SK-N-SH (cell line): ENCODE results near the gene SMYD3. TPM values are rescaled to one million over a fixed set of nuclear protein-coding genes. Genes with fewer than 3 reads are reported as not detected.

ENCODE experiments used
- CTCF ChIA-PET: fragments of 300-600, 350-600 bp; formaldehyde crosslinking; extraction: SDS; loops from one replicate; lab custom pipeline; 2021; lab: Yijun Ruan, JAX
- POLR2A ChIA-PET: fragments of 350-600 bp; sonication (Branson Sonifier 250); formaldehyde crosslinking; extraction: SDS; loops from one replicate; lab custom pipeline; 2020; ENCODE audit warnings: antibody characterized with exemption, inconsistent platforms; lab: Yijun Ruan, JAX
- DNase-seq: peaks from one replicate; pipeline ENCODE4 v3.0.0; 2012
- H2AFZ ChIP-seq: fragments of 200-600 bp; sonication (generic); 2 replicates; pipeline ENCODE4 v1.8.1; 2016; ENCODE audit warnings: antibody characterized with exemption, mild to moderate bottlenecking, low read depth
- H3F3A ChIP-seq: fragments of 200-600 bp; sonication (generic); replicated peaks from 2 replicates; pipeline ENCODE3; 2016; ENCODE audit warnings: antibody characterized with exemption, mild to moderate bottlenecking; ENCODE audit not compliant: insufficient read depth
- H3K27ac ChIP-seq, 2 experiments: fragments of 200-500 bp in 1 of 2; fragments of 200-600 bp in 1 of 2; sonication (Bioruptor generic) in 1 of 2; sonication (generic), shearing (Covaris generic) in 1 of 2; 2 replicates each; pipeline versions ENCODE4 v1.5.1 to v1.6.1; 2014 to 2016; ENCODE audit warnings: low read depth in 2 of 2, inconsistent platforms in 1 of 2, low read length in 1 of 2, mild to moderate bottlenecking in 1 of 2, mixed read lengths in 1 of 2
- H3K27me3 ChIP-seq: fragments of 200-600 bp; sonication (generic), shearing (Covaris generic); 2 replicates; pipeline ENCODE4 v1.6.1; 2016; ENCODE audit warnings: mixed run types; ENCODE audit not compliant: insufficient read depth
- H3K36me3 ChIP-seq, 2 experiments: fragments of 200-500 bp in 1 of 2; fragments of 200-600 bp in 1 of 2; sonication (Bioruptor generic) in 1 of 2; sonication (generic) in 1 of 2; replicated peaks in 1 of 2; 2 replicates each; pipeline versions ENCODE3 to v1.5.1; 2014 to 2016; ENCODE audit warnings: low read length in 1 of 2, mild to moderate bottlenecking in 1 of 2; ENCODE audit not compliant: insufficient read depth in 2 of 2, control insufficient read depth in 1 of 2
- H3K4me1 ChIP-seq, 2 experiments: fragments of 200-500 bp in 1 of 2; fragments of 200-600 bp in 1 of 2; sonication (Bioruptor generic) in 1 of 2; sonication (generic), shearing (Covaris generic) in 1 of 2; 2 replicates each; pipeline versions ENCODE4 v1.5.1 to v1.6.1; 2014 to 2016; ENCODE audit warnings: low read depth in 1 of 2, low read length in 1 of 2, mixed run types in 1 of 2; ENCODE audit not compliant: insufficient read depth in 2 of 2, control insufficient read depth in 1 of 2
- H3K4me2 ChIP-seq: fragments of 200-600 bp; sonication (generic), shearing (Covaris generic); 2 replicates; pipeline ENCODE4 v1.6.1; 2017; ENCODE audit warnings: mixed run types
- H3K4me3 ChIP-seq, 2 experiments: fragments of 200-500 bp in 1 of 2; fragments of 200-600 bp in 1 of 2; sonication (Bioruptor generic) in 1 of 2; sonication (generic), shearing (Covaris generic) in 1 of 2; 2 replicates each; pipeline versions ENCODE4 v1.5.1 to v1.8.1; 2014 to 2016; ENCODE audit warnings: low read depth in 2 of 2, inconsistent platforms in 1 of 2, low read length in 1 of 2, mild to moderate bottlenecking in 1 of 2, mixed read lengths in 1 of 2, moderate library complexity in 1 of 2
- H3K79me2 ChIP-seq: fragments of 200-600 bp; sonication (generic); 2 replicates; pipeline ENCODE4 v1.8.1; 2017; ENCODE audit warnings: mild to moderate bottlenecking; ENCODE audit not compliant: insufficient read depth
- H3K9ac ChIP-seq: fragments of 200-600 bp; sonication (generic); 2 replicates; pipeline ENCODE4 v1.6.1; 2017; ENCODE audit warnings: mixed run types
- H3K9me2 ChIP-seq: fragments of 200-600 bp; sonication (generic); 2 replicates; pipeline ENCODE4 v1.6.1; 2017; ENCODE audit warnings: mixed run types
- H3K9me3 ChIP-seq: fragments of 200-600 bp; sonication (generic); 2 replicates; pipeline ENCODE4 v1.6.1; 2017; ENCODE audit warnings: mixed run types, mild to moderate bottlenecking, moderate library complexity
- H4K20me1 ChIP-seq: fragments of 200-600 bp; sonication (generic); 2 replicates; pipeline ENCODE4 v1.6.1; 2017; ENCODE audit warnings: mild to moderate bottlenecking, mixed run types; ENCODE audit not compliant: insufficient read depth
- CHD2 ChIP-seq: fragments of 150-350 bp; IDR thresholded peaks from 2 replicates; pipeline ENCODE4 v1.6.1; 2018; ENCODE audit warnings: low read length; ENCODE audit not compliant: partially characterized antibody
- CTCF ChIP-seq: fragments of 200-600 bp; sonication (generic); IDR thresholded peaks from 2 replicates; pipeline ENCODE4 v1.6.1; 2017; ENCODE audit warnings: antibody characterized with exemption, mild to moderate bottlenecking, moderate library complexity
- EP300 ChIP-seq, 2 experiments: IDR thresholded peaks; 2 replicates each; pipeline versions ENCODE4 v1.4.0 to v1.6.1; 2012; ENCODE audit warnings: borderline replicate concordance in 1 of 2, low read depth in 1 of 2, low read length in 1 of 2
- EZH2phosphoT487 ChIP-seq: fragments of 200-600 bp; sonication (generic); IDR thresholded peaks from 2 replicates; pipeline ENCODE4 v1.6.1; 2017; ENCODE audit warnings: low read depth, mixed run types, mild to moderate bottlenecking, antibody characterized with exemption, moderate library complexity, borderline replicate concordance
- FOSL2 ChIP-seq: IDR thresholded peaks from 2 replicates; pipeline ENCODE4 v1.4.0; 2012; ENCODE audit warnings: low read depth, mild to moderate bottlenecking, moderate library complexity, borderline replicate concordance
- FOXJ3 ChIP-seq: sonication (generic); formaldehyde crosslinking; IDR thresholded peaks from 2 replicates; pipeline ENCODE4 v1.5.1; 2020; ENCODE audit warnings: mild to moderate bottlenecking, missing genetic modification reagents
- MAX ChIP-seq: IDR thresholded peaks from 2 replicates; pipeline ENCODE4 v1.4.0; 2012; ENCODE audit warnings: low read depth
- PBX3 ChIP-seq: IDR thresholded peaks from 2 replicates; pipeline ENCODE4; 2012
- POLR2AphosphoS5 ChIP-seq: IDR thresholded peaks from 2 replicates; pipeline ENCODE4 v1.6.1; 2012; ENCODE audit warnings: low read depth, low read length
- RAD21 ChIP-seq: IDR thresholded peaks from 2 replicates; pipeline ENCODE4 v1.6.1; 2012; ENCODE audit warnings: mild to moderate bottlenecking, low read length
- RCOR1 ChIP-seq: fragments of 150-350 bp; IDR thresholded peaks from 2 replicates; pipeline ENCODE4 v1.6.1; 2017; ENCODE audit warnings: antibody characterized with exemption, low read length
- REST ChIP-seq: IDR thresholded peaks from 2 replicates; pipeline ENCODE4 v1.6.1; 2012; ENCODE audit warnings: mild to moderate bottlenecking, low read depth, low read length, moderate library complexity
- SIN3A ChIP-seq: IDR thresholded peaks from 2 replicates; pipeline ENCODE4 v1.6.1; 2012; ENCODE audit warnings: low read depth, mild to moderate bottlenecking, low read length, moderate library complexity, borderline replicate concordance
- SMC3 ChIP-seq: IDR thresholded peaks from 2 replicates; pipeline ENCODE4 v1.6.1; 2012; ENCODE audit warnings: low read depth, low read length, improper control_type of control experiment
- TCF12 ChIP-seq: IDR thresholded peaks from 2 replicates; pipeline ENCODE4 v1.4.0; 2012
- TEAD4 ChIP-seq: IDR thresholded peaks from 2 replicates; pipeline ENCODE4 v1.4.0; 2012; ENCODE audit warnings: mild to moderate bottlenecking, borderline replicate concordance; ENCODE audit not compliant: insufficient read depth
- YY1 ChIP-seq: IDR thresholded peaks from 2 replicates; pipeline ENCODE4 v1.4.0; 2012; ENCODE audit warnings: low read depth, mild to moderate bottlenecking
- ZBTB33 ChIP-seq: IDR thresholded peaks from 2 replicates; pipeline ENCODE4 v1.4.0; 2012; ENCODE audit warnings: low read depth, borderline replicate concordance
- WGBS: methylation state at CpG from one replicate; pipeline ENCODE4 v1.1.6; 2017; ENCODE audit warnings: low lambda C conversion rate; 5-methylcytosine and 5-hydroxymethylcytosine counted together
- polyA plus RNA-seq, 3 experiments: library from polyadenylated mRNA; depleted of rRNA; stranded (reverse); fragments of >200 nt; gene quantifications; 2 replicates each; pipeline ENCODE4 v1.2.3, GENCODE V29; 2012

Gene SMYD3
- polyA plus RNA-seq, 1 of the 3 experiments (the other 2 are of a cell fraction), result 31.4 TPM

- TF ChIP-seq CTCF (no peak), EZH2phosphoT487 (no peak), TCF12 (no peak), PBX3 (no peak), REST (no peak), RCOR1 (no peak), CHD2 (no peak), YY1 (no peak), EP300 (IDR thresholded peaks at IDR 0.05; ENCODE audit: borderline replicate concordance in 1 of 2, low read depth in 1 of 2, low read length in 1 of 2) (no peak), FOSL2 (no peak), RAD21 (no peak), SMC3 (no peak), FOXJ3 (CRISPR knock-in tag) (no peak), POLR2AphosphoS5 (no peak), MAX (no peak), SIN3A (no peak), ZBTB33 (no peak), TEAD4 (no peak)
- Histone ChIP-seq H3F3A (no peaks in the 10 kb centered on the region), H3K4me2 (no peak overlapping the region), H3K9ac (no peak overlapping the region), H3K27me3 (no peaks in the 10 kb centered on the region), H3K79me2 (no peaks in the 10 kb centered on the region), H4K20me1 (no peaks in the 10 kb centered on the region), H3K27ac (no peak overlapping the region), H3K36me3 (no peaks in the 10 kb centered on the region), H3K9me2 (no peaks in the 10 kb centered on the region), H3K9me3 (no peaks in the 10 kb centered on the region), H3K4me1 (no peaks in the 10 kb centered on the region), H3K4me3 (no peak overlapping the region), H2AFZ (no peak overlapping the region)
- CTCF ChIA-PET, result no interaction called here
- no peak for DNase-seq
- POLR2A ChIA-PET, result no interaction called here
- 71% methylated on average over 5 of the region's 5 CpGs for WGBS
These were observed 338.1 kb downstream of the SMYD3 start for GRCh38 chr1:246169019-246169418.
